Adipocyte (in vitro differentiated cells): ENCODE data around the gene PLA2G15.

Source experiments
- DNase-seq: peaks from one replicate; pipeline ENCODE4 v3.0.0-alpha.2; 2015; ENCODE audit warnings: low read depth
- H3K27me3 ChIP-seq: replicated peaks from 2 replicates; pipeline ENCODE4 v1.7.0; 2013; ENCODE audit warnings: mild to moderate bottlenecking, low read length, moderate library complexity; ENCODE audit not compliant: control insufficient read depth, insufficient read depth
- H3K36me3 ChIP-seq: 2 replicates; pipeline ENCODE4 v1.7.0; 2013; ENCODE audit warnings: low read length, mild to moderate bottlenecking, moderate library complexity; ENCODE audit not compliant: control insufficient read depth, insufficient read depth, severe bottlenecking
- H3K4me1 ChIP-seq: 2 replicates; pipeline ENCODE4 v1.7.0; 2013; ENCODE audit warnings: mild to moderate bottlenecking, low read length, moderate library complexity; ENCODE audit not compliant: control insufficient read depth, insufficient read depth
- H3K4me3 ChIP-seq: 2 replicates; pipeline ENCODE4 v1.7.0; 2013; ENCODE audit warnings: mild to moderate bottlenecking, low read length, moderate library complexity
- H3K9ac ChIP-seq: 2 replicates; pipeline ENCODE4 v1.7.0; 2013; ENCODE audit warnings: mild to moderate bottlenecking, low read length, moderate library complexity
- H3K9me3 ChIP-seq: 2 replicates; pipeline ENCODE4 v1.7.0; 2013; ENCODE audit warnings: mild to moderate bottlenecking, low read length, moderate library complexity; ENCODE audit not compliant: control insufficient read depth

Gene PLA2G15

DNA sequence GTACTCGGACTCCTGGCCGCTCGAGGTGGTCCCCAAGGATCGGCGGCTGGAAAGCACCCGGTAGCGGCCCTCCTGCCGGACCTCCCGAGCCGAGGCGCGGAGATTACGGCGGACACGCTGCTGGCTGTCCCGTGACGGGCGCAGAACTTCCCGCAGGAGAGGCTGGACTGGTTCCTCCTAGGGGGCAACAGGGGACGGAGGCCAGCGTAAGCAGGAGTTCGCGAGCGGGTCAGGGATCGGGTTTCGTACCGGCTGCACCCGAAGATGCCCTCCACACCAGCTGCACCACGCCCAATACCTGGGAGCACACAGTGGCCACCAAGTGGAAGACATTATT, 65.2 kb downstream of the PLA2G15 start:
- Histone ChIP-seq H3K9ac (peak overlapping the region; percentile 94), H3K4me3 (peak overlapping the region; percentile 94), H3K36me3 (peaks cover 19% of the 10 kb centered on the region), H3K4me1 (peaks cover 15% of the 10 kb centered on the region), H3K9me3 (no peaks in the 10 kb centered on the region), H3K27me3 (no peaks in the 10 kb centered on the region)
- peak; percentile 69 for DNase-seq
